Activated CD4-positive, alpha-beta T cell treated with anti-CD3 and anti-CD28 coated beads for 48 hours (primary cell): ENCODE data around the gene QRSL1.
"Not testable (repeated sequence)": the region's sequence is repeated elsewhere in the genome, so short reads cannot be mapped to it uniquely, and the experiment has no call there.

Source experiments
- DNase-seq: peaks from one replicate; pipeline ENCODE4 v3.0.0-alpha.2; 2020

QRSL1 gene, protein sequence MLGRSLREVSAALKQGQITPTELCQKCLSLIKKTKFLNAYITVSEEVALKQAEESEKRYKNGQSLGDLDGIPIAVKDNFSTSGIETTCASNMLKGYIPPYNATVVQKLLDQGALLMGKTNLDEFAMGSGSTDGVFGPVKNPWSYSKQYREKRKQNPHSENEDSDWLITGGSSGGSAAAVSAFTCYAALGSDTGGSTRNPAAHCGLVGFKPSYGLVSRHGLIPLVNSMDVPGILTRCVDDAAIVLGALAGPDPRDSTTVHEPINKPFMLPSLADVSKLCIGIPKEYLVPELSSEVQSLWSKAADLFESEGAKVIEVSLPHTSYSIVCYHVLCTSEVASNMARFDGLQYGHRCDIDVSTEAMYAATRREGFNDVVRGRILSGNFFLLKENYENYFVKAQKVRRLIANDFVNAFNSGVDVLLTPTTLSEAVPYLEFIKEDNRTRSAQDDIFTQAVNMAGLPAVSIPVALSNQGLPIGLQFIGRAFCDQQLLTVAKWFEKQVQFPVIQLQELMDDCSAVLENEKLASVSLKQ

DNA sequence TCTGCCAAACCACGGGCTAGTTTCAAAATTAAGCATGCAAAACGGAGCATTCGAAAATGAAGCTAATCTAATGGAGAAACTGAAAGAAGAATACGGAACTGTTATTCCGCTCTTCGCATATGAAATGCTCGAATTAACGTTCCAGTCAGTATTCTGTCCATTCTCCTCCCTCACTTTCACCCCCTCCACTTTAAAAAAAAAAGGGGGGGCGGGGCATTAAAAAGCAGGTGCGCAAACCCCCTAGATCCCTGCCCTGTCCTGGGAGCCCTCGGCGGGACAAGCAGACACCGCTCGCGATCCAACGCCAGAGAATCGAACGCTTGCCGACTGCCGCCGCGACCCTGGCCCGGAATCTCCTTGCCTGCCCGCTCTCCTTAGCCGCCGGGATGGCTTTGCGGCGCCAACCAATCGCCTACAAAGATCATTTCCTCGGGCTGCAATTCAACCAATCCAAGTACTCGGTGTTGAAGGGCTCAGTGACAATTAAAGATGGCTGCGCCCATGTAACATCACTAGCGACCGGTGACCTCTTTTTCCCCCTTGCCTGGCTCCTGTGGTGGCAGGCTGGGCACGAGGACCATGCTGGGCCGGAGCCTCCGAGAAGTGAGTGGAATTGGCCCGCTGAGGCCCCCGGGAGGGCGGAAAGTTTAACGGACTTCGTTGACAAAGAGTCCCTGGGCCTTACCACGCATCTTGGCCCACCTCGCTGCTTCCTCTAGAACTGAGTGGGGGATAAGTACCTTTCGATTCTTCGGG, at the start of gene QRSL1, which contains the start of gene RTN4IP1:
Gene QRSL1, plus strand, starts transcription at position 476 of the 756 bp plus-strand sequence. Its CDS starts 104 bp downstream, at position 580.
Gene RTN4IP1, minus strand, starts transcription at position 396 of the 756 bp plus-strand sequence. CDS start 477 bp downstream, outside the sequence.
- peak; percentile 88 for DNase-seq

DNA sequence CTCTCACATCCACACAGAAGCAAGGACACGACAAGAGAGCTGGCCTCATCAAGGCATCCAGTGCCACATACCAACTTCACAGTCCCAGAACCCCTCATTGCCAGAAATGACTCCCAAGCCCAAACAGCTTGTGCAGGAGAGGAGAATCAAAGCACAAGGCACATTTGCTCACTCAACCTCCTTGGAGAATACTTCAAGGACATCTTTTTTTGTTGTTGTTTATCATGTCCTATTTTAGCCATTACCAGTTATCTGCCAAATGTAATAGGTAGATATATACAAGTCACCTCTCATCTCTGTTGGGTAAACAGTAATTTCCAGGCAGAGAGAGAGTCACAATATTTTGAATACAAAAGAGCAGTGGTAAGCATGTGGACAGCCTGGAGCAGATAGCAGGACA, 47.9 kb upstream of the QRSL1 start:
- DNase-seq: no peak

DNA sequence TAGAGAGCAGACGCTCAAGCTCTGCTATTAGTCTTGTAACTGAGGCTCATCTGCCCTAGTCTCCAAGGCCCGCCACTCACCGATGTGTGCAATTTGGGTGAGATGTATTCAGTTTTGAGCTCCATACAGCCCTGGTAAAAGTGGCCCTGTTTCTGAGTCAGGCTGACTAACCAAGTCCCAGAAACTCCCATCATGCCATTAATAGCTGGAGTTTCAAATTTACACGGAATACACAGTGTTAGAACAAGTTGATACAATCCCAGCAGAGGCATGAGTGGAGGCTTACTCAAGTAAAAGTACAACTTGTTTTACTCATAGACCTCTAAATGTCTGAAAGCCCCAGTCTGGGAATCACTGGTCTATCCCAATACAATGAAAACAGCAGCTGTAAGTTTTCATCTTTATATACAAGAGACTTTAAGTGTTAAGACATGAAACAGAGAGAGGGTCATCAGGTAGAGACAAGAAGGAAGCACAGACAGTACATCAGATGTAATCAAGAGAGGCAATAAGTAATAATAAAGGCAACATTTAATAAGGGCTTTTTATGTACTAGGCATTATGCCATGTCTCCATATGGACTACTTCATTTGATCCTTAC, 42.5 kb upstream of the QRSL1 start:
- no peak for DNase-seq

DNA sequence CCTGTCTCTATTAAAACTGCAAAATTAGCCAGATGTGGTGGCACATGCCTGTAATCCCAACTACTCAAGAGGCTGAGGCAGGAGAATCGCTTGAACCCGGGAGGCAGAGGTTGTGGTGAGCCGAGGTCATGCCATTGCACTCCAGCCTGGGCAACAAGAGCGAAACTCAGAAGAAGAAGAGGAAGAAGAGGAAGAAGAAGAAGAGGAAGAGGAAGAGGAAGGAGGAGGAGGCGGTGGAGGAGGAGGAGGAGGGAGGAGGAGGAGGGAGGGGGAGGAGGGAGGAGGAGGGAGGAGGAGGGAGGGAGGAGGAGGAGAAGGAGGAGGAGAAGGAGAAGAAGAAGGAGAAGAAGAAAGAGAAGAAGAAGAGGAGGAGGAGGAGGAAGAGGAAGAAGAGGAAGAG, 40.4 kb upstream of the QRSL1 start:
- not testable (repeated sequence) for DNase-seq

DNA sequence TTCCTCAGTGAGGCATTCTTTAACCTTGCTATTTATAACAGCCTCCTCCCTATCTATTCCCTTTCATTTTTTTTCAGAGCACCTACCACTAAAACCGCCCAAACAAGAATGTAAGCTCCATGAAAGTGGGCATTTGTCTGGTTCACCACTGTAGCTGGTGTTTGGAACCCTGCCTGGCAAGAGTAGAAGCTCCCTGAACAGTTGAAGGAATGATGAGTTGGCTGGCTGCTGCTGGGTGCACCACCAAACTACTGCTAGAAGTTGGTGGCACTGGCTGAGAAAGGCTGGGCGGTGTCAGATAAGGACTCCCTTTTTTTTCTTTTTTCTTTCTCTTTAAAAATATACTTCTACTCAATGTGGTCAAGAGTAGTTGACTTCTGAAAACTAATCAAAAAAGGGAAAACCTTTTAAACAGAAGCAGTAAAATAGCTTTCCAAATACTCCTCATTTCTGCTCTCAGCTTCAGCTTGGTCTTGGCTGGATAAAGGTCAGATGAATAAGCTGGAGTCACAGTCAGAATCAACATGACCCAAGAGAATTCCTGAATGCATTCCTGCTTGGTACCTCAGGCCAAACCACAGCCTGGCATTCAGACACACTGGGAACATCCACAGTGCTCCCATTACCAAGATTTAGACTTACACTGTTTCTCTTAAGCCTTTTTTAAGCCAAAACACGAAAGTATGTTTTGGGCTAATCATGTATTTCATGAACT, 38.1 kb upstream of the QRSL1 start:
- no peak for DNase-seq

DNA sequence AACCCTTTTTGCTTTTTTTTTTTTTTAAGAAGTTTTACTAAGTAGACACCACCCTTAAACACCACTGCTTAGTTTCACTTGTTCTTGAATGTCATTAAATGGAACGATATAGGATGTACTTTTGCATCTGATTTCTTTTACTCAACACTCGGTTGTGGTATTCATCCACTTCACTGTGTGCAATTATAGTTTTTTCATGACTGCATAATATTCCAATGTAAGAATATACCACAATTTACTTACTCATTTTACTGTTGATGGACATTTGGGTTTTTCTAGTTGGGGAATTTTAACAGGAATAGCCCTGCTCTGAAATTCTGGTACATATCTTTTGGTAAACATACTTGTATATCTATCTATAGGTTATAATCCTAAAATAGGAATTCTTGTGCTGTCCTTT, 29.9 kb upstream of the QRSL1 start:
- no peak for DNase-seq

DNA sequence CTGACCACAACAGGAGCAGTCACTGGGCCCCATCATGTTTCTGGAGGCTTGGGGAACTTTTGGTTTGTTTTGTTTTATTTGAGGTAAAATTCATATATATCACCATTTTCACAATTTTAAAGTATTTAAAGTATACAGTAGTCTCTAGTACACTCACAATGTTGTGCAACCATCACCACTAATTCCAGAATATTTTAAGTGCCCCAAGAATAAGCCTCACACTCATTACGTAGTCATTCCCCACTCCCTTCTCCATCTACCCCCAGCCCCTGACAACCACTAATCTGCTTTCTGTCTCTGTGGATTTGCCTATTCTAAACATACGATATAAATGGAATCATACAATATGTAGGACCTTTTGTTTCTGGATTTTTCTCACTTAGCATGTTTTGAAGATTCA, 29.0 kb upstream of the QRSL1 start:
- DNase-seq: no peak

DNA sequence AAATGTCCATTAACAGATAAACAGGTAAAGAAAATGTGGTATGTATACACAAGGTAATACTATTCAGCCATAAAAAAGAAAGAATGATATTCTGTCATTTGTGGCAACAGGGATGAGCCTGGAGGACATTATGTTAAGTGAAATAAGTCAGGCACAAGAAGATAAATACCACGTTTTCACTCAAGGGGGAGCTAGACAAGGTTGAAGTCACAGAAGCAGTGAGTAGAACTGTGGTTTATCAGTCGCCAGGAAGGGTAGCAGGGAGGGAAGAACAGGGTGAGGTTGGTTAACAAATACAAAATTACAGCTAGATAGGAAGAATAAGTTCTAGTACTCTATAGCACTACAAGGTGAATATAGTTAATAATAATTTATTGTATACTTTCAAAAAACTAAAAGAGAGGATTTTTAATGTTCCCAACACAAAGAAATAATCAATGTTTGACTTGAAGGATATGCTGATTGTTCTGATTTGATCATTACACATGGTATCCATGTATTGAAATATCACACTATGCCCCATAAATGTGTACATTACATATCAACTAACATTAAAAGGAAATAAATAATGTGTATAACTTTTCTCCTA, 21.2 kb upstream of the QRSL1 start:
- DNase-seq: peak; percentile 6

DNA sequence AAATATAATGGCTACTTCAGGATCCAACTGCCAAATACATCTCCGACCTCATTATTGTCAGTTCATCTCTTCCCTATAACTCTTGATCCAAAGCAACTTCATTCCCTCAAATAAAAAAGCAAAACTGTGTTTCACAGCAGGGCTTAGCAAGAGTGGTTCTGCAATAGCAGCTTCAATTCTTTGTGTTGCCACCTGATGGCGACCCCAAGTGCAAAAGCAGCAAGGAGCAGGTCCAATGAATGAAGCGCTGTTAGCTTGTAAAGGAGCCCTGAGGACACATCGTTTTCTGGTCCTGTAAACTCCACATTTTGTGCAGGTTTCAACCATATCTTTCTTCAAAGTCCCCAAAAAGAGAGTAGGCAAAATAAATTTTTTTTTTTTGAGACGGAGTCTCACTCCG, 19.7 kb upstream of the QRSL1 start:
- peak; percentile 34 for DNase-seq

DNA sequence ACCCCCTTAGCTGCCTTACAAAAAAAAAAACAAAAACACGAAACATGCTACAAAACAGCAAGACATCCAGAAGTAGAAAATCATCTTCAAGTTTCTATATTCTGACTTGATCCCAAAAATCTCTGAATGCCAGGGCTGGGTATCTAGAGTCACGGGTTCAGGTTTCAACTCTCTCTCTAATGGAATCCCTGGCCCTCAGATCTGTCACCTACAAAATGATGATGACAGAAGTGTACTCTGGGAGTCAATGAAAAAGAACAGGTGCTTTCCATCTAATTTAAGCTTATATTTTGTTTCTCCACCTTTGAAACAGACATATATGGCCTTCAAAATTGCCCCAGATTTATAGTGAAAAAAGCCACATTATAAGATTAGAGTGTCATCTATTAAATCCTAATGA, 18.3 kb upstream of the QRSL1 start:
- no peak for DNase-seq

DNA sequence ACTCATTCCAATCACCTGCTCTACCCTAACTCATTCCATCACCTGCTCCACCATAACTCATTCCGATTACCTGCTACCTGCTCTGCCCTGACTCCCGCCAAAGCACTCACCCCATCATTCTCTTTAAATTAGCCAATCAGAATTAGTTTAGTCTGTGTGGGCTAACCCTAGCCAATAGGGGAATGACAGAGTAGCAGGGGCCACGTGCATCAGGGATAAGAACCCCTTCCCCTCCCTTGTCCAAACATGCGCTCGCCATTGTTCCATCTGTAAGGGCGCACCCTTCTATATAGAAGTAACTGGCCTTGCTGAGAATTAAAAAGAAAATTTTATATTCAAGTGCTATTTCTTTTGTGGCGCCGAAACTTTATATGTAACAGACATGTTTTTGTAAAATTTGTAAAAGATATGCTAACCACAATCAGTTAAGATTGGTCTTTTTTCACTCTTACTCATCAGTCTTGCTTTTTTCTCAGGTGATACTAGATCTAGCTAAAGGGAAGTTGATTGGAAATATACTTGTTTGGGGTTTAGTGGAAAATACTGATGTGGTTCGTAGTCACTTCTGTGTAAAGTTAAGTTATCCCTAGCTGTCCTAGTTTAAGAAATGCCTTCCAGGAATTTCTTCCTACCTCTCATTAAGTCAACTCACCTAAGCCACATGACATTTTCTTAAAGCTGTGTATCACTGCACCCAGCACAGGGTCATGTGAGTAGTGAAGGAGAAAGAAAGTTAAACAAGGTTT, 16.5 kb upstream of the QRSL1 start:
- DNase-seq: no peak

DNA sequence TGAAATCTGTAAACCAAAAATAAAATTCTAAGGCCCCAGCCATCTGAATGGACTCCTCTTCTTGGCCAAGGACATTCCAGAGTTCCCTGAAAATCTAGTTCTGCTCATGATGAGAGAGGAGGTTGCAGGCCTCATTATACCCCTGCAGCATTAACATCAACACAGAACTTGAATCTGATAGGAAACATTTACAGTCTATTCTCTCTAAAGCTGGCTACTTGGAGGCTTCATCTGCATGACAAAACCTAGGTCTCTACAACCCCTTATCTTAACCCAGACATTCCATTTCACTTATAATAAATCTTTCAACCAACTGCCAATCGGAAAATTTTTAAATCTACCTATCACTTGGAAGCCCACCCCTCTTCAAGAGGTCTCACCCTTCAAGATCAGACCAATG, 15.8 kb upstream of the QRSL1 start:
- no peak for DNase-seq

DNA sequence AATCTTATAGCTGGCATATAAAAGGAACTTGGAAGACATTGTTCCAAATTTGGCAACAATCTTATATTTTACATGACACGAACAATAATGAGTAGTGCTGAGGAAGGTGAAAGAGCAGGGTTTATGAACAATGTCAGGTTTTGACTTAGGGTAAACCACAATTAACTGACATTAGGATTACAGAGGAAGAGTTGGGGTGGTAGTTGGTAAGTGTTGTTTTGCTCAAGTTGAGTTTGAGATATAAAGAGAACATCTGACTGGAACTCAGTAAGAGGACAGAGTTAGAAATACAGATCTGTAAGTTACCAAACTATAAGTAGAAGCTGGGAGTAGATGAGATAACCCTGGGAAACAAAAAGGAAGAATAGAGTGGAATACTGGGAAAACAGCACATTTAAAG, 15.2 kb upstream of the QRSL1 start:
- no peak for DNase-seq

DNA sequence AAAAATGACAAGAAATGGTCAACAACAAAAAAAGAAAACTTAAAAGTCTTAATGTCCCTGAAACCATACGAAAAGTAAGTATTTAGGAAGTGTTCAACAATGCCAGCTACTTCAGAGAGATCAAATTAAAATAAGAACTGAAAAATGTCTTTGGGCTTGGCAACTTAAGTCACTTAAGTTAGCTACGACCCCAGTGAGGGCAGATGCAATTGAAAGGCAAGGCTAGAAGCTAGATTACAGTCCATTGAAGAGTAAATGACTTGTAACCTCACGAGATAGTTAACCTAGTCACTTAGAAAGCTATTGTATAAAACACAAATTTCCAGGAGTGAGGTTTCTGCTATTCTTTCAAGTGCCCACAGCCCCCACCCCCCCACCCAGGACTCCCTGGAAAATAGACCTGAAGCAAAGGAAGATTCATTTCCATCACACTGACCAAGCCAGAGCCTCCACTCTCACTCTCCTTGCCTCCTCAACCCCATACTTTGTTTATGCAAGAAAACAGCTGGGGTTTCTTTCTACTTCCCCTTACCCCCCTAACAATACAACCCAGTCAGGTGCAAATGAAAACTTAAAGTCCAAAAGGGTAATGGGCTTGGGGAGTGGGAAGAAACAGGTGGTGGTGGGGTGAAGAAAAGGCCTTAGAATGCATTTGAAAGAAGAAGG, 14.7 kb upstream of the QRSL1 start:
- DNase-seq: no peak

DNA sequence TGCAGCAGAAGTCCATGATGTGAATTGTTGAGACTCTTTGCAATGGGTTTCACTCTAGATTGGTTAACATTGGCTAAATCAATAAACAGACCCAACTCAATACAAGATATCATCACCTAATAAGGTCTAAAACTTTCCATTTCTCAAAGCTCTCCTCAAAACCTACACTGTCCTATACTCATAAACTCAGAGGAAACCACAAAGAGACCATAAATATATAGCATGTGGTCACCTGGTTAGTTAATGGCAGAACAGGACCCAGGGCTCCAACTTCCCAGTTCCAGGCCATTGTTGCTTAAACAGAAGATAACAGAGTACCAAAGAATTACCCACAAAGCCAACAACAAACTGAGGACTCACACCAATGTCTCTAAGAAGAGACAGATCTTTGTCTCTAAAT, 12.1 kb upstream of the QRSL1 start:
- no peak for DNase-seq

DNA sequence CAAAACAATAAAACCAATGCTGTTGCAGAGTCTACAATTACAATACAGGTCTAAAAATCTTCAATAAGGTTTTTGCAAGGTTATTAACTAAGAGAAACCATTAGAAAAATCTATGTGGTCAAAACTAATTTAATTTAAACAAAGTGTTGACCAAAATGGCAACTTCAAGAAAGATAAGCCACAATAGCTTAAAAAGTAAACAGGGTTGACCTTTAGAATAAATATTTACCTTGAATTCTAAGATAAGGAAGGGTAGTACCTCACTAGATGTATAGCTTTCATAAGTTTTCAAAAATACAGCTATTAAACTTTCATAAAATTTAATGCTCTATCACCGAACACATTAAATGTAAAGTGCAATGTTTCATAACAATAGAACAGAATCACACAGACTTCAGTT, 11.5 kb upstream of the QRSL1 start:
- DNase-seq: no peak

DNA sequence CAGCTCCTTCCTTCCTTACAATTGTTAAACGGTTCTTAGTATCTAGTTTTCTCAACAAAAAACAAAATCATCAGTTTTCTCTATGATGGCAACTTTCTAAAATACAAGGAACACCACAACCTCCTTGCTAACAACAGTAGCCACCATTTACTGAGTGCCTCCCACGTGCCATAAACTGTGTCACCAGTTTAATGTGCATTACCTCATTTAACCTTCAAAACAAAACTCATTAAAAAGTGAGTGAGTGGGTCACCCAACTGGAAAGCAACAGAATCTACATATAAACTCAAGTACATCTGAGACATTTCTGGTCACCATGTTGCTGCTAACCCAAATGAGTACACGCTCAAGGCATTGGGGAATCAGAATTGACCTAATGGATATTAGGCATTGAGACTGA, 11.1 kb upstream of the QRSL1 start:
- no peak for DNase-seq

DNA sequence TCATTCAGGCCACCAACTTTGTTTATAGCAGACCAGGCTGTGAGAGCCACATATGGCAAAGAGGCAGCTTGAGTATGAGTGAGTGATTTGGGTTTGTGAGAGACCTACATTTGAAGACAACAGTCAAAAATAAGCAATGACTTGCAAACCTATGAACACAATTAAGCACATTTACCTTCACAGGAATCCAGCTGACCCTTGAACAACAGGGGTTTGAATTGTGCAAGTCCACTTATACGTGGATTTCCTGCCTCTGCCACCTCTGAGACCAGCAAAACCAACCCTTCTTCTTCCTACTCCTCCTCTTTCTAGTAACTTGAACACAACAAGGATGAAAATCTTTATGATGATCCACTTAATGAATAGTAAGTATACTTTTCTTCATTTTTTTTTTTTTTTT, 10.2 kb upstream of the QRSL1 start:
- DNase-seq: no peak

DNA sequence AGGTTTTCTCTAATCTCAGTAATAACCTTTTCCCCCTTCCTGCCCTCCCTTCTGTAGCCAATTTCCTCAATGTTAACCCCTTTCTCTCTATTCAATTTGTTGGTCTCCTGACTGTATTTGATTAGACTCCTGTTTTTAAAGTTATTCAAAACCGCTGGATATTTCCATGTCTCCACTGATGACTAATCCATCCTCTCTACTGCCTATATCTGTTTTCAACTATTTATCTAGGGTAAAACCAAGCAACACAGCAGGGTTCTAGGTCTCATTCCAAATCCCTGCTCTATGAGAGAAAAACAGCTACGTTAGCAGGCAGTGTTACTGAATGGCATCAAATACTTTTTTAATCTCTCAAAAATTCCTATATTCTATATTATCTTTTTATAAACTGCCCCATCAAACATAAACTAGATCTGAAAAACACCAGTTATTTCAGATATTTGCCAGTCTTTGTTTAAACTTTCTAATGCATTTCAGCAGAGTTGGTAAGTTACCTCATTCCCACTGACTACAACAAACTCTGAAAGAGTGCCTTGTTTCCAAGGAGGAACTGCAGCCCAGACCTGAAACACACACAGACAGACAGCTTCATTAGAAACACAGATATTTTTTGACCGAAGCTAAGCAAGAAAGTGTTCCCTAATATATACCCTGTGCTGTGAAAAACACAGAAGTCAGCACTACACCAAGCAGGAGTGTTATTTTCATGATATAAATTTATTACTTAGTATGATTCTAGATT, 8.3 kb upstream of the QRSL1 start:
- no peak for DNase-seq

DNA sequence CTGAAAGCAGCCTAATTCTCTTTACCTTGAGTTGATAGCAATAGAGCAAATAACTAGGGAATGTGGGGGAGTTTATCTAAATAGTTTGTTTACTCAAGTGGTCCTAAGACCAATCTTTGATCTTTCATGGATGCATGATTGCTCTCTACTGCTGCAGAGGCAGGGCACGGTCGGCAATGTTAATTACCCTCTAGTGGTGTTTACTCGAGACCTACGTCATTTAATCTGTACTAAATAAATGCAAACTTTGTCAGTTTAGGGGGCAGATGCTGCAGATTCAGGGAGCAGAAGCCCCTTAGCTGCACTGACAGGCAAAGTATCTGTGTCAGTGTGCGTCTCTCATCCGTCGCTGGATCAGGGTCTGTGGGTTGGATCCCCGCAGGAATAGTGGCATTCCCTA, 7.0 kb upstream of the QRSL1 start:
- no peak for DNase-seq
